HEK293 (cell line): ENCODE measurements around the gene STK38.

Experiments used
- CTCF ChIA-PET: fragments of 350-600 bp; formaldehyde crosslinking; extraction: SDS; loops from one replicate; lab custom pipeline; 2021; ENCODE audit warnings: antibody characterized with exemption; lab: Yijun Ruan, JAX
- POLR2A ChIA-PET: fragments of 300-600 bp; formaldehyde crosslinking; extraction: SDS; loops from one replicate; lab custom pipeline; 2020; ENCODE audit warnings: antibody characterized with exemption, inconsistent platforms; lab: Yijun Ruan, JAX
- H3K27ac ChIP-seq: fragments of 200-500 bp; sonication (Bioruptor generic); 2 replicates; pipeline ENCODE4 v1.5.1; 2014; ENCODE audit warnings: low read depth, low read length, control low read depth, inconsistent platforms; ENCODE audit errors: extremely low read depth
- H3K36me3 ChIP-seq, 2 experiments: fragments of 200-500 bp in 1 of 2; sonication (Bioruptor generic) in 1 of 2; 1 replicate in 1 of 2; 2 replicates in 1 of 2; pipeline ENCODE4 v1.5.1; 2014 to 2017; ENCODE audit warnings: inconsistent platforms in 2 of 2, low read length in 2 of 2; ENCODE audit not compliant: control insufficient read depth in 2 of 2, insufficient read depth in 1 of 2
- H3K4me1 ChIP-seq: fragments of 200-500 bp; sonication (Bioruptor generic); 2 replicates; pipeline ENCODE4 v1.5.1; 2014; ENCODE audit warnings: mild to moderate bottlenecking, low read length, inconsistent platforms; ENCODE audit not compliant: control insufficient read depth, insufficient read depth
- H3K4me3 ChIP-seq: 2 replicates; pipeline ENCODE4 v1.5.1; 2011; ENCODE audit warnings: low read depth, mild to moderate bottlenecking, control low read depth, low read length, moderate library complexity
- H3K9me3 ChIP-seq: fragments of 200-500 bp; sonication (Bioruptor generic); 2 replicates; pipeline ENCODE4 v1.5.1; 2014; ENCODE audit warnings: low read depth, low read length, inconsistent platforms; ENCODE audit not compliant: control insufficient read depth, insufficient read depth
- GLIS2 ChIP-seq: fragments of 450-650 bp; formaldehyde crosslinking; IDR thresholded peaks from 2 replicates; pipeline ENCODE4 v1.5.1; 2016; ENCODE audit warnings: missing biosample characterization, missing genetic modification characterization
- HOXC10 ChIP-seq: sonication (generic); formaldehyde crosslinking; IDR thresholded peaks from 2 replicates; pipeline ENCODE4 v1.8.1; 2023; ENCODE audit warnings: mild to moderate bottlenecking, missing genetic modification reagents
- INSM2 ChIP-seq: fragments of 450-650 bp; formaldehyde crosslinking; IDR thresholded peaks from 2 replicates; pipeline ENCODE4 v1.5.1; 2016; ENCODE audit warnings: missing biosample characterization, missing genetic modification characterization
- SP3 ChIP-seq: fragments of 450-650 bp; formaldehyde crosslinking; IDR thresholded peaks from 2 replicates; pipeline ENCODE4 v1.5.1; 2016; ENCODE audit warnings: missing biosample characterization, missing genetic modification characterization
- ZBTB17 ChIP-seq: fragments of 450-650 bp; formaldehyde crosslinking; IDR thresholded peaks from 2 replicates; pipeline ENCODE4 v1.5.1; 2016; ENCODE audit warnings: missing biosample characterization, missing genetic modification characterization
- ZBTB6 ChIP-seq: fragments of 450-650 bp; formaldehyde crosslinking; IDR thresholded peaks from 2 replicates; pipeline ENCODE4 v1.5.1; 2017; ENCODE audit warnings: missing biosample characterization, missing genetic modification characterization
- ZBTB8A ChIP-seq: fragments of 450-650 bp; formaldehyde crosslinking; IDR thresholded peaks from 2 replicates; pipeline ENCODE4 v1.5.1; 2016; ENCODE audit warnings: missing biosample characterization, missing genetic modification characterization
- ZNF280D ChIP-seq: fragments of 450-650 bp; formaldehyde crosslinking; IDR thresholded peaks from 2 replicates; pipeline ENCODE4 v1.5.1; 2016; ENCODE audit warnings: missing biosample characterization, missing genetic modification characterization
- ZNF324 ChIP-seq: fragments of 450-650 bp; formaldehyde crosslinking; IDR thresholded peaks from 2 replicates; pipeline ENCODE4 v1.5.1; 2016; ENCODE audit warnings: missing biosample characterization, missing genetic modification characterization
- ZNF350 ChIP-seq: fragments of 450-650 bp; formaldehyde crosslinking; IDR thresholded peaks from 2 replicates; pipeline ENCODE4 v1.5.0; 2017; ENCODE audit warnings: missing biosample characterization, mild to moderate bottlenecking, missing genetic modification characterization
- ZNF416 ChIP-seq: fragments of 450-650 bp; formaldehyde crosslinking; IDR thresholded peaks from 2 replicates; pipeline ENCODE4 v1.5.1; 2016; ENCODE audit warnings: missing biosample characterization, missing genetic modification characterization
- ZNF514 ChIP-seq: fragments of 450-650 bp; formaldehyde crosslinking; IDR thresholded peaks from 2 replicates; pipeline ENCODE4 v1.5.1; 2016; ENCODE audit warnings: missing biosample characterization, missing genetic modification characterization
- ZNF701 ChIP-seq: fragments of 450-650 bp; formaldehyde crosslinking; IDR thresholded peaks from 2 replicates; pipeline ENCODE4 v1.5.1; 2016; ENCODE audit warnings: missing biosample characterization, missing genetic modification characterization
- ZNF791 ChIP-seq: fragments of 450-650 bp; formaldehyde crosslinking; IDR thresholded peaks from 2 replicates; pipeline ENCODE4 v1.5.1; 2016; ENCODE audit warnings: missing biosample characterization, missing genetic modification characterization
- ZNF830 ChIP-seq: fragments of 450-650 bp; IDR thresholded peaks from 2 replicates; pipeline ENCODE4 v1.5.0; 2018; ENCODE audit warnings: missing biosample characterization, missing genetic modification characterization, low read depth, mild to moderate bottlenecking, moderate library complexity
- TF ChIP-seq, protein P1 (sequence below): fragments of 450-650 bp; formaldehyde crosslinking; IDR thresholded peaks from 2 replicates; pipeline ENCODE4 v1.5.1; 2016; ENCODE audit warnings: missing biosample characterization, missing genetic modification characterization
- TF ChIP-seq, protein P2 (sequence below): fragments of 450-650 bp; formaldehyde crosslinking; IDR thresholded peaks from 2 replicates; pipeline ENCODE4 v1.5.1; 2017; ENCODE audit warnings: missing biosample characterization, missing genetic modification characterization
- TF ChIP-seq, protein P3 (sequence below): sonication (generic); formaldehyde crosslinking; IDR thresholded peaks from 2 replicates; pipeline ENCODE4 v1.8.1; 2022; ENCODE audit warnings: mild to moderate bottlenecking, moderate library complexity, missing genetic modification reagents

STK38 gene

DNA sequence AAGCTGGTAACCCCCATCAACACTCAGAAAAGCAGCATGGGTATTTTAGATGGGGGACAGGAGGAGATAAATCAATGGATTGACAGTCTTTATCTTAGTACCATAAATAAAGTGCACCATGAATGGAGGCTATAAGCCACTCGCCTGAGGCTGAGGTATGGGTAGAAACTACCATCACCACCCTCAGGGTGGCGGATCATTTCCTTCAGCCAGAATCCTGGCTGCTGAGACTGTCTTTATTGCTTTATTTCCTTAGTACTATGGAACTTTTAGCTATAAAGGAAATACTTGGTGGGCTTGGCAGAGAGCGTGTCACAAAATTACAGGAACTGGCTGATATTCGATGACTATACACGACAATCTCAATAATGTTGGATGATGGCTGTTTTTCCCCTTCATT, 52.2 kb downstream of the STK38 start:
- Histone ChIP-seq H3K27ac (no peak overlapping the region), H3K4me1 (no peaks in the 10 kb centered on the region), H3K9me3 (no peaks in the 10 kb centered on the region), H3K4me3 (no peak overlapping the region), H3K36me3 (peaks cover 20 to 53% of the 10 kb centered on the region in 2 experiments)
- ChIA-PET POLR2A (interaction anchor here (0.6 kb wide), 1 partner anchor 61 kb away, joined by 4 read pairs; no protein-coding TSS in a partner anchor), CTCF (interaction anchor here (1.7 kb wide), 1 partner anchor 8 kb away, joined by 3 read pairs; no protein-coding TSS in a partner anchor)
- TF ChIP-seq GLIS2 (tag by site-specific recombination) = no peak
- TF ChIP-seq ZBTB6 (tag by site-specific recombination) = no peak
- TF ChIP-seq, protein P1, sequence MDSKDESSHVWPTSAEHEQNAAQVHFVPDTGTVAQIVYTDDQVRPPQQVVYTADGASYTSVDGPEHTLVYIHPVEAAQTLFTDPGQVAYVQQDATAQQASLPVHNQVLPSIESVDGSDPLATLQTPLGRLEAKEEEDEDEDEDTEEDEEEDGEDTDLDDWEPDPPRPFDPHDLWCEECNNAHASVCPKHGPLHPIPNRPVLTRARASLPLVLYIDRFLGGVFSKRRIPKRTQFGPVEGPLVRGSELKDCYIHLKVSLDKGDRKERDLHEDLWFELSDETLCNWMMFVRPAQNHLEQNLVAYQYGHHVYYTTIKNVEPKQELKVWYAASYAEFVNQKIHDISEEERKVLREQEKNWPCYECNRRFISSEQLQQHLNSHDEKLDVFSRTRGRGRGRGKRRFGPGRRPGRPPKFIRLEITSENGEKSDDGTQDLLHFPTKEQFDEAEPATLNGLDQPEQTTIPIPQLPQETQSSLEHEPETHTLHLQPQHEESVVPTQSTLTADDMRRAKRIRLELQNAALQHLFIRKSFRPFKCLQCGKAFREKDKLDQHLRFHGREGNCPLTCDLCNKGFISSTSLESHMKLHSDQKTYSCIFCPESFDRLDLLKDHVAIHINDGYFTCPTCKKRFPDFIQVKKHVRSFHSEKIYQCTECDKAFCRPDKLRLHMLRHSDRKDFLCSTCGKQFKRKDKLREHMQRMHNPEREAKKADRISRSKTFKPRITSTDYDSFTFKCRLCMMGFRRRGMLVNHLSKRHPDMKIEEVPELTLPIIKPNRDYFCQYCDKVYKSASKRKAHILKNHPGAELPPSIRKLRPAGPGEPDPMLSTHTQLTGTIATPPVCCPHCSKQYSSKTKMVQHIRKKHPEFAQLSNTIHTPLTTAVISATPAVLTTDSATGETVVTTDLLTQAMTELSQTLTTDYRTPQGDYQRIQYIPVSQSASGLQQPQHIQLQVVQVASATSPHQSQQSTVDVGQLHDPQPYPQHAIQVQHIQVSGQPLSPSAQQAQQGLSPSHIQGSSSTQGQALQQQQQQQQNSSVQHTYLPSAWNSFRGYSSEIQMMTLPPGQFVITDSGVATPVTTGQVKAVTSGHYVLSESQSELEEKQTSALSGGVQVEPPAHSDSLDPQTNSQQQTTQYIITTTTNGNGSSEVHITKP (tag by site-specific recombination) = no peak
- no peak for TF ChIP-seq ZNF701 (tag by site-specific recombination)
- TF ChIP-seq HOXC10 (CRISPR knock-in tag) = no peak
- TF ChIP-seq SP3 = no peak
- no peak for TF ChIP-seq ZNF514 (tag by site-specific recombination)
- no peak for TF ChIP-seq ZNF830 (tag by site-specific recombination)
- no peak for TF ChIP-seq INSM2 (tag by site-specific recombination)
- TF ChIP-seq ZNF324 (tag by site-specific recombination) = no peak
- TF ChIP-seq ZNF791 = no peak
- TF ChIP-seq, protein P2, sequence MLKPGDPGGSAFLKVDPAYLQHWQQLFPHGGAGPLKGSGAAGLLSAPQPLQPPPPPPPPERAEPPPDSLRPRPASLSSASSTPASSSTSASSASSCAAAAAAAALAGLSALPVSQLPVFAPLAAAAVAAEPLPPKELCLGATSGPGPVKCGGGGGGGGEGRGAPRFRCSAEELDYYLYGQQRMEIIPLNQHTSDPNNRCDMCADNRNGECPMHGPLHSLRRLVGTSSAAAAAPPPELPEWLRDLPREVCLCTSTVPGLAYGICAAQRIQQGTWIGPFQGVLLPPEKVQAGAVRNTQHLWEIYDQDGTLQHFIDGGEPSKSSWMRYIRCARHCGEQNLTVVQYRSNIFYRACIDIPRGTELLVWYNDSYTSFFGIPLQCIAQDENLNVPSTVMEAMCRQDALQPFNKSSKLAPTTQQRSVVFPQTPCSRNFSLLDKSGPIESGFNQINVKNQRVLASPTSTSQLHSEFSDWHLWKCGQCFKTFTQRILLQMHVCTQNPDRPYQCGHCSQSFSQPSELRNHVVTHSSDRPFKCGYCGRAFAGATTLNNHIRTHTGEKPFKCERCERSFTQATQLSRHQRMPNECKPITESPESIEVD (tag by site-specific recombination) = no peak
- TF ChIP-seq, protein P3, sequence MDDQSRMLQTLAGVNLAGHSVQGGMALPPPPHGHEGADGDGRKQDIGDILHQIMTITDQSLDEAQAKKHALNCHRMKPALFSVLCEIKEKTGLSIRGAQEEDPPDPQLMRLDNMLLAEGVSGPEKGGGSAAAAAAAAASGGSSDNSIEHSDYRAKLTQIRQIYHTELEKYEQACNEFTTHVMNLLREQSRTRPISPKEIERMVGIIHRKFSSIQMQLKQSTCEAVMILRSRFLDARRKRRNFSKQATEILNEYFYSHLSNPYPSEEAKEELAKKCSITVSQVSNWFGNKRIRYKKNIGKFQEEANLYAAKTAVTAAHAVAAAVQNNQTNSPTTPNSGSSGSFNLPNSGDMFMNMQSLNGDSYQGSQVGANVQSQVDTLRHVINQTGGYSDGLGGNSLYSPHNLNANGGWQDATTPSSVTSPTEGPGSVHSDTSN (CRISPR knock-in tag) = no peak
- TF ChIP-seq ZNF416 (tag by site-specific recombination) = no peak
- TF ChIP-seq ZNF280D (tag by site-specific recombination) = no peak
- no peak for TF ChIP-seq ZBTB8A
- no peak for TF ChIP-seq ZNF350 (tag by site-specific recombination)
- no peak for TF ChIP-seq ZBTB17 (tag by site-specific recombination)
